ENCODE data around the gene MEIS3.

MEIS3 gene

DNA sequence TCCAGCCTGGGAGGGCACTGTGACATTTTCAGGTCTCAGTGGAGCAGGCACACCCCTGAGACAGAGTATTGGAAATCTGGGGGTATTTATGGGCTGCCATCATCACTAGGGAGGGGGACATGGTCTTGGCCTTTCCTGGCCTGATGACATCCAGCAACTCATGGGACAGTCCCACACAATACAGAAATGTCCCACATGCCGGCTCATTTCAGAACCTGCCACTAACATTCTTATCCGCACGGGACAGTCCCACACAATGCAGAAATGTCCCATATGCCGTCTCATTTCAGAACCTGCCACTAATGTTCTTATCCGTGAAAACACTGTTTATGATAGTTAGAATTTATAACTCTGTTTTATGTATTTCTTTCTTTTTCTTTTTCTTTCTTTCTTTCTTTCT, 42.5 kb upstream of the MEIS3 start:
- TF ChIP-seq, protein P1, sequence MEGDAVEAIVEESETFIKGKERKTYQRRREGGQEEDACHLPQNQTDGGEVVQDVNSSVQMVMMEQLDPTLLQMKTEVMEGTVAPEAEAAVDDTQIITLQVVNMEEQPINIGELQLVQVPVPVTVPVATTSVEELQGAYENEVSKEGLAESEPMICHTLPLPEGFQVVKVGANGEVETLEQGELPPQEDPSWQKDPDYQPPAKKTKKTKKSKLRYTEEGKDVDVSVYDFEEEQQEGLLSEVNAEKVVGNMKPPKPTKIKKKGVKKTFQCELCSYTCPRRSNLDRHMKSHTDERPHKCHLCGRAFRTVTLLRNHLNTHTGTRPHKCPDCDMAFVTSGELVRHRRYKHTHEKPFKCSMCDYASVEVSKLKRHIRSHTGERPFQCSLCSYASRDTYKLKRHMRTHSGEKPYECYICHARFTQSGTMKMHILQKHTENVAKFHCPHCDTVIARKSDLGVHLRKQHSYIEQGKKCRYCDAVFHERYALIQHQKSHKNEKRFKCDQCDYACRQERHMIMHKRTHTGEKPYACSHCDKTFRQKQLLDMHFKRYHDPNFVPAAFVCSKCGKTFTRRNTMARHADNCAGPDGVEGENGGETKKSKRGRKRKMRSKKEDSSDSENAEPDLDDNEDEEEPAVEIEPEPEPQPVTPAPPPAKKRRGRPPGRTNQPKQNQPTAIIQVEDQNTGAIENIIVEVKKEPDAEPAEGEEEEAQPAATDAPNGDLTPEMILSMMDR (conservative IDR thresholded peaks at IDR 0.05; ENCODE audit: low read depth, low read length): no peak
- Histone ChIP-seq H4K20me1 (ENCODE audit: insufficient read depth) (no peaks in the 10 kb centered on the region), H3K4me2 (no peak overlapping the region), H3K4me1 (ENCODE audit: low read depth, poor library complexity, severe bottlenecking) (no peaks in the 10 kb centered on the region), H3K4me3 (IDR thresholded peaks at IDR 0.05; ENCODE audit: insufficient read depth, low read depth, low read length) (no peak overlapping the region), H3K36me3 (ENCODE audit: insufficient read depth) (no peaks in the 10 kb centered on the region), H3K27ac (no peak overlapping the region), H3K9ac (no peak overlapping the region), H3K27me3 (ENCODE audit: insufficient read depth, low read depth) (peaks cover 92% of the 10 kb centered on the region), H3K79me2 (ENCODE audit: insufficient read depth, low read depth) (no peaks in the 10 kb centered on the region), H2AFZ (ENCODE audit: low read depth) (no peak overlapping the region)

DNA sequence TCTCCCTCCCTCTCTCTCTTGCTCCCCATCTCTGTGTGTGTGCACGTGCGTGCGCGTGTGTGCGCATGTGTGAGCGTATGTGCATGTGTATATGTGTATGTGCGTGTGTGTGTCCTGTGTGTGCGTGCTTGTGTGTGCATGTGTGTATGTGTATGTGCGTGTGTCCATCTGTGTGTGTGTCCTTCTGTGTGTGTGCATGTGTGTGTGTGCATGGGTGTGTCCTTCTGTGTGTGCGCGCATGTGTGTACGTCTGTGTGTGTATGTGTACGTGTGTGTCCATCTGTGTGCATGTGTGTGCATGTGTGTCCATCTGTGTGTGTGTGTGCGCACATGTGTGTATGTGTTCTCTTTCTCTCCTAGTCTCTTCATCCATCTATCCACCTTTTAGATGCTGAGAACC, 40.1 kb upstream of the MEIS3 start:
- H3K79me2 ChIP-seq (ENCODE audit: insufficient read depth, low read depth): no peaks in the 10 kb centered on the region
- TF ChIP-seq, protein P1 (conservative IDR thresholded peaks at IDR 0.05; ENCODE audit: low read depth, low read length): no peak
- H3K9ac ChIP-seq: no peak overlapping the region
- H3K36me3 ChIP-seq (ENCODE audit: insufficient read depth): no peaks in the 10 kb centered on the region
- peaks cover 87% of the 10 kb centered on the region for H3K27me3 ChIP-seq (ENCODE audit: insufficient read depth, low read depth)
- H4K20me1 ChIP-seq (ENCODE audit: insufficient read depth): no peaks in the 10 kb centered on the region
- H3K4me2 ChIP-seq: no peak overlapping the region
- H3K4me1 ChIP-seq (ENCODE audit: low read depth, poor library complexity, severe bottlenecking): no peaks in the 10 kb centered on the region
- H2AFZ ChIP-seq (ENCODE audit: low read depth): no peak overlapping the region
- no peak overlapping the region for H3K4me3 ChIP-seq (IDR thresholded peaks at IDR 0.05; ENCODE audit: insufficient read depth, low read depth, low read length)
- no peak overlapping the region for H3K27ac ChIP-seq

DNA sequence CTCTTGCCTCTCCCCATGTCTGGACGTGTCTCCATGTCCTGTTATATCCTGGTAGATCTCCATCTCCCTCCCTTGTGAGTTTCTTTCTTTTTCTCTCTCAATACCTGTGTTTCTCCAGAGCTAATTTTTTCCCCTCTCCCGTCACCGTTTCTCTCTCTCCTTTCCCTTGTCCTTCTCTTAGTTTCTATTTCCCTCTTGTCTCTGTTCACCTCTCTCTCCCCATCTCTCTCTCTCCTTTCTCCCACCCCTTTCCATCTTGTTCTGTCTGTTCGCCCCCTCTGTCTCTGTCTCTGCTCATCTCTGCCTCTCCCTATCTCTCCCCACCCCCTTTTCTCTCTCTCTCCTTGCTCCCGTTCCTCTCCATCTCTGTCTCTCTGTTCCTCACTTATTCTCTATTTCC, 39.3 kb upstream of the MEIS3 start:
- Histone ChIP-seq H3K4me2 (no peak overlapping the region), H3K27ac (no peak overlapping the region), H3K36me3 (ENCODE audit: insufficient read depth) (no peaks in the 10 kb centered on the region), H3K4me3 (IDR thresholded peaks at IDR 0.05; ENCODE audit: insufficient read depth, low read depth, low read length) (no peak overlapping the region), H4K20me1 (ENCODE audit: insufficient read depth) (no peaks in the 10 kb centered on the region), H3K27me3 (ENCODE audit: insufficient read depth, low read depth) (peaks cover 87% of the 10 kb centered on the region), H3K9ac (no peak overlapping the region), H2AFZ (ENCODE audit: low read depth) (no peak overlapping the region), H3K79me2 (ENCODE audit: insufficient read depth, low read depth) (no peaks in the 10 kb centered on the region), H3K4me1 (ENCODE audit: low read depth, poor library complexity, severe bottlenecking) (no peaks in the 10 kb centered on the region)
- TF ChIP-seq, protein P1 (conservative IDR thresholded peaks at IDR 0.05; ENCODE audit: low read depth, low read length): no peak

DNA sequence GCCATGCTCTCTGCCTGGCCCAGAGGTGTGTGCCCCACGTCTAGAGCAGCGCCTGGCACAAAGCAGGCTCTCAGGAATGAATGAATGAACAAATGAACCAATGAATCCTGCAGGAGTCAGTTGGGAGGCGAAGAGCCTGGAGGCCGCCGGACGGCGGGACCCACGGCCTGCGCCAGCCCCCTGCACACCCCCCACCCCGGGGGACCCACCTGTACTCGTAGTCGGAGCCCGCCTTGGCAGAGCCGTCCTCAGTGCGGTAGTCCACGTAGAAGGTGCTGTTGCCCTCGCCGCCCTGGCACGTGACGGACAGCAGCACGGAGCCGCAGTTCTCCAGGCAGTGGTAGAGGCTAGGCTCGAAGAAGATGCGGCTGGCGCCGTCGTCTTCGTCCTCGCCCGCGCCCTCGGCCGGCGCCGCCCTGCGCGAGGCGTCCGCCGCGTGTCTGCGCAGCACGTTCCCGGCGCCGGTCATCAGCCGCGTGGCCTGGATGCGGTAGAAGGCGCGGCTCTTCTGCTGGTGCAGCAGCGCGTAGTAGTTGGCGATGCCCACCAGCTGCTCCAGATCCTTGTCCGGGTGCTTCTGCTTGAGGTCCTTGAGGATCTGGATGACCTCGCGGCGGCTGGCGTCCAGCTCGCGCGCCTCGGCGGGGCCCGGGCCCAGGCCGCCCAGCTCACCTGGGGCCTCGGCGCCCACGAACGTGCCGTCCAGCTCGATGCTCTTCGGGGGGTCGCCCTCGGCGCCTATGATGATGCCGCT, 37.6 kb upstream of the MEIS3 start:
- TF ChIP-seq, protein P1 (conservative IDR thresholded peaks at IDR 0.05; ENCODE audit: low read depth, low read length): no peak
- no peak overlapping the region for H3K27ac ChIP-seq
- no peaks in the 10 kb centered on the region for H3K4me1 ChIP-seq (ENCODE audit: low read depth, poor library complexity, severe bottlenecking)
- peaks cover 88% of the 10 kb centered on the region for H3K27me3 ChIP-seq (ENCODE audit: insufficient read depth, low read depth)
- no peaks in the 10 kb centered on the region for H3K36me3 ChIP-seq (ENCODE audit: insufficient read depth)
- H4K20me1 ChIP-seq (ENCODE audit: insufficient read depth): no peaks in the 10 kb centered on the region
- no peak overlapping the region for H2AFZ ChIP-seq (ENCODE audit: low read depth)
- H3K9ac ChIP-seq: no peak overlapping the region
- H3K4me3 ChIP-seq (IDR thresholded peaks at IDR 0.05; ENCODE audit: insufficient read depth, low read depth, low read length): no peak overlapping the region
- H3K4me2 ChIP-seq: no peak overlapping the region
- H3K79me2 ChIP-seq (ENCODE audit: insufficient read depth, low read depth): no peaks in the 10 kb centered on the region
